GM12878 (cell line): Measurements from ENCODE around the gene TRPC6. TPM values are rescaled to one million over a fixed set of nuclear protein-coding genes. Genes with fewer than 3 reads are reported as not detected.

Experiments used
- ATAC-seq: fragments of 200-7000 bp; cut with Tn5 transposase; 3 replicates; pipeline ENCODE4 v1.9.1; 2020; ENCODE audit warnings: mild to moderate bottlenecking, moderate library complexity
- BruUV-seq: library from RNA; stranded (reverse); fragments of 400-500 nt; replicated peaks from 2 replicates; lab custom pipeline; 2021; lab: Mats Ljungman, UMichigan
- CTCF ChIA-PET: fragments of 300-600 bp; sonication (Branson Sonifier 250); formaldehyde crosslinking; extraction: SDS; loops from one replicate; lab custom pipeline; 2021; ENCODE audit warnings: inconsistent platforms; lab: Yijun Ruan, JAX
- POLR2A ChIA-PET: fragments of 350-600 bp; formaldehyde crosslinking; extraction: SDS; loops from one replicate; lab custom pipeline; 2021; ENCODE audit warnings: inconsistent platforms; lab: Charles Lee
- RAD21 ChIA-PET: fragments of 300-600 bp; sonication (Branson Sonifier 250); formaldehyde crosslinking; loops from one replicate; lab custom pipeline; 2023; ENCODE audit warnings: antibody characterized with exemption; ENCODE audit not compliant: unreplicated experiment; lab: Charles Lee
- SMC1A ChIA-PET: fragments of 300-600 bp; sonication (Branson Sonifier 250); formaldehyde crosslinking; loops from one replicate; lab custom pipeline; 2023; ENCODE audit not compliant: unreplicated experiment, uncharacterized antibody; lab: Charles Lee
- DNase-seq: peaks from one replicate; pipeline ENCODE4 v3.0.0-alpha.2; 2011; ENCODE audit warnings: low read depth, low spot score
- FAIRE-seq: peaks from 3 replicates; lab custom pipeline; 2011; peaks lifted over from hg19 to GRCh38; lab: Jason Lieb, UNC
- H2AFZ ChIP-seq: 2 replicates; pipeline ENCODE4 v1.6.0; 2011; ENCODE audit warnings: low read depth, low read length, control low read depth; ENCODE audit not compliant: control insufficient read depth
- H3K27ac ChIP-seq: 2 replicates; pipeline ENCODE4 v1.5.1; 2011; ENCODE audit warnings: control low read depth; ENCODE audit not compliant: control insufficient read depth, insufficient read depth
- H3K27me3 ChIP-seq, 2 experiments: replicated peaks in 1 of 2; 2 replicates each; pipeline versions ENCODE4 v1.6.0 to v1.6.1; 2011; ENCODE audit warnings: low read length in 1 of 2; ENCODE audit not compliant: control insufficient read depth in 2 of 2, insufficient read depth in 2 of 2
- H3K36me3 ChIP-seq, 2 experiments: 2 replicates each; pipeline ENCODE4 v1.5.1; 2011; ENCODE audit warnings: low read length in 1 of 2; ENCODE audit not compliant: control insufficient read depth in 2 of 2, insufficient read depth in 2 of 2
- H3K4me1 ChIP-seq: 2 replicates; pipeline ENCODE4 v1.6.1; 2011; ENCODE audit warnings: mild to moderate bottlenecking, low read length, moderate library complexity, mixed read lengths; ENCODE audit not compliant: control insufficient read depth, insufficient read depth
- H3K4me2 ChIP-seq: 2 replicates; pipeline ENCODE4 v1.6.0; 2011; ENCODE audit warnings: control low read depth; ENCODE audit not compliant: control insufficient read depth, insufficient read depth
- H3K4me3 ChIP-seq: fragments of 200-600 bp; sonication (generic); 2 replicates; pipeline ENCODE4 v1.5.1; 2016
- H3K79me2 ChIP-seq: 2 replicates; pipeline ENCODE4 v1.6.0; 2011; ENCODE audit warnings: low read length; ENCODE audit not compliant: control insufficient read depth, insufficient read depth
- H3K9ac ChIP-seq: 2 replicates; pipeline ENCODE4 v1.8.0; 2011; ENCODE audit warnings: low read length, control low read depth, mixed read lengths; ENCODE audit not compliant: control insufficient read depth, insufficient read depth
- H3K9me3 ChIP-seq: replicated peaks from 3 replicates; pipeline ENCODE4 v1.5.1; 2011; ENCODE audit warnings: mild to moderate bottlenecking, low read length; ENCODE audit not compliant: control insufficient read depth, insufficient read depth
- H4K20me1 ChIP-seq: 2 replicates; pipeline ENCODE4 v1.6.0; 2011; ENCODE audit not compliant: control insufficient read depth, insufficient read depth
- CBX5 ChIP-seq: sonication (generic); IDR thresholded peaks from 2 replicates; pipeline ENCODE4 v1.6.1; 2016; ENCODE audit warnings: low read depth, moderate library complexity, mild to moderate bottlenecking, inconsistent platforms
- CUX1 ChIP-seq: IDR thresholded peaks from 2 replicates; pipeline ENCODE4 v1.6.1; 2012; ENCODE audit warnings: improper control_type of control experiment, low read depth, low read length; ENCODE audit not compliant: insufficient replicate concordance
- HDAC6 ChIP-seq: fragments of 200-600 bp; sonication (generic); IDR thresholded peaks from one replicate; pipeline ENCODE4 v1.8.0; 2017; ENCODE audit warnings: antibody characterized with exemption; ENCODE audit not compliant: unreplicated experiment
- HDGF ChIP-seq: fragments of 450-650 bp; IDR thresholded peaks from 2 replicates; pipeline ENCODE4 v1.6.1; 2016; ENCODE audit warnings: antibody characterized with exemption
- MEF2A ChIP-seq: IDR thresholded peaks from 2 replicates; pipeline ENCODE4 v1.6.1; 2011; ENCODE audit warnings: low read depth, mild to moderate bottlenecking, low read length, moderate library complexity; ENCODE audit not compliant: insufficient read depth
- NBN ChIP-seq: fragments of 450-650 bp; IDR thresholded peaks from 2 replicates; pipeline ENCODE4 v1.6.1; 2016
- NFYA ChIP-seq: IDR thresholded peaks from 2 replicates; pipeline ENCODE4 v1.6.1; 2011; ENCODE audit warnings: low read depth, mild to moderate bottlenecking, low read length, improper control_type of control experiment, borderline replicate concordance
- POU2F2 ChIP-seq: IDR thresholded peaks from 3 replicates; pipeline ENCODE4 v1.6.1; 2011; ENCODE audit warnings: low read depth, mild to moderate bottlenecking, low read length, borderline replicate concordance
- RELA ChIP-seq: fragments of 450-650 bp; IDR thresholded peaks from 2 replicates; pipeline ENCODE4 v1.8.0; 2014; ENCODE audit warnings: borderline replicate concordance; ENCODE audit not compliant: partially characterized antibody
- STAT1 ChIP-seq: fragments of 450-650 bp; conservative IDR thresholded peaks from 2 replicates; pipeline ENCODE4 v1.6.1; 2014; ENCODE audit warnings: antibody characterized with exemption, mild to moderate bottlenecking
- WGBS: methylation state at CpG from one replicate; pipeline ENCODE4 v1.1.6; 2016; ENCODE audit warnings: low lambda C conversion rate; ENCODE audit not compliant: insufficient replicate concordance, insufficient coverage; ENCODE audit errors: missing lambda C conversion rate; 5-methylcytosine and 5-hydroxymethylcytosine counted together
- in situ Hi-C: fragments of 300-500 bp; cut with MboI; formaldehyde crosslinking; loops from 9 replicates; pipeline ENCODE4 v1.14.3; 2018; ENCODE audit warnings: mixed read lengths
- intact Hi-C: fragments of 100-400 bp; cut with micrococcal nuclease; formaldehyde crosslinking; loops from one replicate; pipeline ENCODE4 v1.14.2; 2022; ENCODE audit not compliant: unreplicated experiment
- polyA plus RNA-seq, 11 experiments: library from polyadenylated mRNA; depleted of rRNA in 4 of 11; unstranded in 6 of 11; stranded (reverse) in 5 of 11; fragments of >200 nt; fragmentation: Nextera tagmentation in 4 of 11; fragmentation: Illumina TruSeq in 1 of 11; extraction: Ambion mirVana in 4 of 11; extraction: Trizol in 1 of 11; gene quantifications; 1 replicate in 1 of 11; 2 replicates in 10 of 11; pipeline versions ENCODE4 v1.2.1 to v1.2.3, GENCODE V29; 2011 to 2016; ENCODE audit warnings: inconsistent platforms in 2 of 11, missing spikeins in 2 of 11, low read depth in 1 of 11
- total RNA-seq, 4 experiments: library from RNA; depleted of rRNA in 3 of 4; stranded (reverse); fragments of >200 nt in 3 of 4; fragmentation: Illumina TruSeq in 1 of 4; extraction: Trizol in 1 of 4; gene quantifications; 2 replicates each; pipeline versions ENCODE4 v1.2.1 to v1.2.3, GENCODE V29; 2013 to 2021
- TF ChIP-seq, protein P1 (sequence below): IDR thresholded peaks from 2 replicates; pipeline ENCODE4 v1.6.1; 2012; ENCODE audit warnings: low read depth, low read length, improper control_type of control experiment

Gene TRPC6
- total and polyA plus RNA-seq, 10 of the 15 experiments (the other 5 are each of a cell fraction or from before 2014, with no cell fraction given), result not detected

DNA sequence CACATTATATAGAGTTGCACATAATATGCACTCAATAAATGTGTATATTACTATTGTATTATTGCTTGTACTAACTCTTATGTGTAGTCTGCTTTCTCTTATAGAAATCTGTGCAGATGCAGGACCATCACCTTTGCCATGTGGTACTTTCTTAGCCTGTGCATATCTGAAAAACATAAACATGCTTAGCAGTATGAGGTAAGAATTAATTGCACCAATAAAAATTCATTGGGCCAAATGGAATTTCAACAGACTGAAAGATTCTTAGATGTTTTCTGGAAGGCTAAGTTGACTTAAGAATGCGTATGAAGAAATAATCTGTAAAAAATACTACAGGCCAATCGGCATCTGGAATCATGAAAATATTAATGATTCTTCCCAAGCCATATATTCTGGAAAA is 55.3 kb downstream of the TRPC6 start:
- no peaks in the 10 kb centered on the region for H3K79me2 ChIP-seq
- H3K27me3 ChIP-seq, result no peaks in the 10 kb centered on the region
- no peak overlapping the region for H2AFZ ChIP-seq
- in situ Hi-C loops (no loop called here), intact Hi-C loops (no loop called here)
- TF ChIP-seq CBX5, result no peak
- TF ChIP-seq, protein P1, sequence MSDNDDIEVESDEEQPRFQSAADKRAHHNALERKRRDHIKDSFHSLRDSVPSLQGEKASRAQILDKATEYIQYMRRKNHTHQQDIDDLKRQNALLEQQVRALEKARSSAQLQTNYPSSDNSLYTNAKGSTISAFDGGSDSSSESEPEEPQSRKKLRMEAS, result no peak
- ATAC-seq, result no peak
- H3K9me3 ChIP-seq, result no peaks in the 10 kb centered on the region
- WGBS, result 72% methylated on average over 2 of the region's 2 CpGs
- DNase-seq, result no peak
- ChIA-PET SMC1A (interaction anchor here (0.6 kb wide), 1 partner anchor 41 kb away, joined by 3 read pairs; no protein-coding TSS in a partner anchor), CTCF (no interaction called here), POLR2A (no interaction called here), RAD21 (no interaction called here)
- no peaks in the 10 kb centered on the region for H4K20me1 ChIP-seq
- no peaks in the 10 kb centered on the region for H3K36me3 ChIP-seq
- no peak overlapping the region for H3K4me2 ChIP-seq
- BruUV-seq, result no TSS peak
- H3K9ac ChIP-seq, result no peak overlapping the region
- no peaks in the 10 kb centered on the region for H3K4me1 ChIP-seq
- no peak for FAIRE-seq
- H3K27ac ChIP-seq, result no peak overlapping the region
- H3K4me3 ChIP-seq, result no peak overlapping the region

DNA sequence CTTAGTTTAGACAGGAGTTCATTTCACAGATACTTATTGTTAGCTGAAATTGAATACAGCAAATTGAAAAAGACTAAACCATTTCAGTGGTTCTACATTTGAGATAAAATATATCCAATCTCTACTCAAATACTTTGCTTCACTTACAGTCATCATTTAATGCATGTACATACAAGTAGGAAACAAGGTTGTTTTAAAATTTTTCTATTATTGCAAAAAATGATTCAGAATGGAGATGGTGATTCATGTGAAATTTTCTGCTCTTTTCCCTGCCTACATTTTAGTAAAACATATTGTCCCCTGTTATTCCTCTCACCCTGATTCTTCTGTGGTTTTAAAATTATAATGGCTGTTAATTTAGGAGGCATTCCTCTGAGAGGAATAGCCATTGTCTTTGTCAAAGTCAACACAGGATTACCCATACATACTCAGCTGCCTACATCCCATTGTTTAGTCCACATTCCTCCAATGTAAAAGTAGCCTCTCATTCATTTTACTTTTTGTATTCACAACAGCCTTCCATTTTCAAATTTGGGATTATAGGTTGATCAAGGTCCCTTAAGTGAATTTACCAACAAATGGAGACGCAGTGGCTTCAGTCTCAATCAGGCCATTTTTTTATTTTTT is 60.1 kb downstream of the TRPC6 start:
- no peak for ATAC-seq
- no peak for DNase-seq
- in situ Hi-C loops (no loop called here), intact Hi-C loops (no loop called here)
- Histone ChIP-seq H3K79me2 (no peaks in the 10 kb centered on the region), H3K27me3 (no peaks in the 10 kb centered on the region), H2AFZ (no peak overlapping the region), H3K4me2 (no peak overlapping the region), H3K9me3 (no peaks in the 10 kb centered on the region), H3K9ac (no peak overlapping the region), H3K27ac (no peak overlapping the region), H3K4me1 (no peaks in the 10 kb centered on the region), H3K36me3 (no peaks in the 10 kb centered on the region), H4K20me1 (no peaks in the 10 kb centered on the region), H3K4me3 (no peak overlapping the region)
- WGBS, result 6% methylated on average over 1 of the region's 1 CpG
- POLR2A ChIA-PET, result no interaction called here
- CTCF ChIA-PET, result no interaction called here
- SMC1A ChIA-PET, result no interaction called here
- RAD21 ChIA-PET, result no interaction called here
- no peak for FAIRE-seq
- no TSS peak for BruUV-seq
- no peak for TF ChIP-seq RELA
- no peak for TF ChIP-seq CUX1
- TF ChIP-seq NFYA, result no peak
- TF ChIP-seq HDGF, result no peak
- no peak for TF ChIP-seq HDAC6
- TF ChIP-seq MEF2A, result no peak
- TF ChIP-seq NBN, result no peak
- TF ChIP-seq STAT1, result no peak
- TF ChIP-seq POU2F2, result no peak
